Osteocyte (in vitro differentiated cells): ENCODE measurements around the gene RB1. TPM values are rescaled to one million over a fixed set of nuclear protein-coding genes. Genes with fewer than 3 reads are reported as not detected.

Source experiments
- DNase-seq: peaks from one replicate; pipeline ENCODE4 v3.0.0; 2021; ENCODE audit warnings: mixed read lengths; ENCODE audit not compliant: unreplicated experiment; ENCODE audit errors: extremely low spot score
- H3K27ac Mint-ChIP-seq: one replicate; pipeline ENCODE4 v1.8.0; 2021; ENCODE audit warnings: mild to moderate bottlenecking, mixed read lengths; ENCODE audit not compliant: unreplicated experiment
- H3K27me3 Mint-ChIP-seq: one replicate; pipeline ENCODE4 v1.8.0; 2021; ENCODE audit warnings: mixed read lengths; ENCODE audit not compliant: unreplicated experiment
- H3K36me3 Mint-ChIP-seq: one replicate; pipeline ENCODE4 v1.8.0; 2021; ENCODE audit warnings: mixed read lengths; ENCODE audit not compliant: unreplicated experiment
- H3K4me1 Mint-ChIP-seq: one replicate; pipeline ENCODE4 v1.8.0; 2021; ENCODE audit warnings: mixed read lengths; ENCODE audit not compliant: unreplicated experiment
- H3K4me3 Mint-ChIP-seq: one replicate; pipeline ENCODE4 v1.8.0; 2021; ENCODE audit warnings: mild to moderate bottlenecking, moderate library complexity, mixed read lengths; ENCODE audit not compliant: unreplicated experiment
- H3K9me3 Mint-ChIP-seq: one replicate; pipeline ENCODE4 v1.8.0; 2021; ENCODE audit warnings: mixed read lengths; ENCODE audit not compliant: unreplicated experiment
- total RNA-seq: library from RNA; stranded (reverse); gene quantifications from 2 replicates; pipeline ENCODE4 v1.2.1, GENCODE V29; 2021
- TF ChIP-seq, protein P1 (sequence below): fragments of 200-600 bp; sonication (generic); IDR thresholded peaks from 2 replicates; pipeline ENCODE4 v1.5.0; 2021; ENCODE audit warnings: antibody characterized with exemption, mild to moderate bottlenecking, moderate library complexity

Gene RB1
- total RNA-seq, 1 donor from 2014 or later = 42.3 TPM

GRCh38 chr13:48295271-48295670, 8.3 kb upstream of the RB1 start:
- TF ChIP-seq, protein P1, sequence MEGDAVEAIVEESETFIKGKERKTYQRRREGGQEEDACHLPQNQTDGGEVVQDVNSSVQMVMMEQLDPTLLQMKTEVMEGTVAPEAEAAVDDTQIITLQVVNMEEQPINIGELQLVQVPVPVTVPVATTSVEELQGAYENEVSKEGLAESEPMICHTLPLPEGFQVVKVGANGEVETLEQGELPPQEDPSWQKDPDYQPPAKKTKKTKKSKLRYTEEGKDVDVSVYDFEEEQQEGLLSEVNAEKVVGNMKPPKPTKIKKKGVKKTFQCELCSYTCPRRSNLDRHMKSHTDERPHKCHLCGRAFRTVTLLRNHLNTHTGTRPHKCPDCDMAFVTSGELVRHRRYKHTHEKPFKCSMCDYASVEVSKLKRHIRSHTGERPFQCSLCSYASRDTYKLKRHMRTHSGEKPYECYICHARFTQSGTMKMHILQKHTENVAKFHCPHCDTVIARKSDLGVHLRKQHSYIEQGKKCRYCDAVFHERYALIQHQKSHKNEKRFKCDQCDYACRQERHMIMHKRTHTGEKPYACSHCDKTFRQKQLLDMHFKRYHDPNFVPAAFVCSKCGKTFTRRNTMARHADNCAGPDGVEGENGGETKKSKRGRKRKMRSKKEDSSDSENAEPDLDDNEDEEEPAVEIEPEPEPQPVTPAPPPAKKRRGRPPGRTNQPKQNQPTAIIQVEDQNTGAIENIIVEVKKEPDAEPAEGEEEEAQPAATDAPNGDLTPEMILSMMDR = no peak
- DNase-seq = no peak
- Mint-ChIP-seq H3K27ac (no peak overlapping the region), H3K4me1 (no peaks in the 10 kb centered on the region), H3K36me3 (no peaks in the 10 kb centered on the region), H3K4me3 (no peak overlapping the region), H3K9me3 (no peaks in the 10 kb centered on the region), H3K27me3 (peaks cover 12% of the 10 kb centered on the region)

- H3K4me3 Mint-ChIP-seq = no peak overlapping the region
- no peak overlapping the region for H3K27ac Mint-ChIP-seq
- no peaks in the 10 kb centered on the region for H3K36me3 Mint-ChIP-seq
- H3K27me3 Mint-ChIP-seq = peaks cover 4% of the 10 kb centered on the region
- TF ChIP-seq, protein P1 = no peak
- DNase-seq = no peak
- H3K4me1 Mint-ChIP-seq = no peaks in the 10 kb centered on the region
- H3K9me3 Mint-ChIP-seq = no peaks in the 10 kb centered on the region
Measured at GRCh38 chr13:48296528-48296927, 7.0 kb upstream of the RB1 start.

- Mint-ChIP-seq H3K4me3 (no peak overlapping the region), H3K9me3 (no peaks in the 10 kb centered on the region), H3K4me1 (no peaks in the 10 kb centered on the region), H3K36me3 (no peaks in the 10 kb centered on the region), H3K27ac (no peak overlapping the region), H3K27me3 (peaks cover 4% of the 10 kb centered on the region)
- DNase-seq = no peak
- TF ChIP-seq, protein P1 = no peak
Measured at GRCh38 chr13:48297131-48297786, 6.3 kb upstream of the RB1 start.

DNA sequence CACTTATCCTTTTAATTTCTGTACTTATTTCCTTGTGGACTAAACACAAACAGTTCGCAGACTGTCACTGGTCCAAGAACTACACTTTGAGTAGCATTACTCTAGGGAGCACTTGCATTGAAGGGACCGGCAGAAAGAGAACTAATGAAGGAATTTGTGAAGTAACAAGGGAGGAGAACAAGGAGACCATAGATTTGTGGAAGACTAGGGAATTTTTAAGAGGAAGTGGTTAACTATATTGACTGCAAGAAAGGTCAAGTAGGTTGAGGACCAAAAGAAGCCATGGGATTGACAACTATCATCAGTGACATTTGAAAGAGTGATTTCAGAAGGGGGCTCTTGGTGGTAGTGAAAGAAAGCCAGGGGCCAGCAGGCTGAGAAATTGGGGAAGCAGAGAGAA, 4.0 kb upstream of the RB1 start:
- peaks cover 6% of the 10 kb centered on the region for H3K4me1 Mint-ChIP-seq
- H3K4me3 Mint-ChIP-seq = no peak overlapping the region
- no peaks in the 10 kb centered on the region for H3K27me3 Mint-ChIP-seq
- no peaks in the 10 kb centered on the region for H3K36me3 Mint-ChIP-seq
- no peak for DNase-seq
- no peak overlapping the region for H3K27ac Mint-ChIP-seq
- TF ChIP-seq, protein P1 = no peak
- H3K9me3 Mint-ChIP-seq = no peaks in the 10 kb centered on the region

DNA sequence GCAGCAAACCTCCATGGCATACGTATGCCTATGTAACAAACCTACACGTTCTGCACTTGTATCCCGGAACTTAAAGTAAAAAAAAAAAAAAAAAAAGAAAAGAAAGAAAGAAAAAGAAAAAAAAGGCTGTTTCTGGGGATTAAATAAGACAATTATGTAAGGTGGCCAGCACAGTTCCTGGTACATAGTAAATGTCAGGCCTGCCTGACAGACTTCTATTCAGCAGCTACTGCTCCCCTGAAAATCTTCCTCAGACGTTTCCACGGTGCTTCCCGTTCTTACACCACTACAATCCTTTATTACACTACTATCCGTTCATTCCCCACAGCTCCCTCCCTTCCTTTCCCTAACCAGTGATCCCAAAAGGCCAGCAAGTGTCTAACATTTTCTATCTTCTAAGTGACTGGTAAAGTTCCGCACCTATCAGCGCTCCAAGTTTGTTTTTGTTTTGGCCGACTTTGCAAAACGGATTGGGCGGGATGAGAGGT, 636 bp upstream of the RB1 start:
- DNase-seq = no peak
- H3K9me3 Mint-ChIP-seq = no peaks in the 10 kb centered on the region
- peak overlapping the region; percentile 77 for H3K4me3 Mint-ChIP-seq
- TF ChIP-seq, protein P1 = no peak
- H3K27ac Mint-ChIP-seq = peak overlapping the region; percentile 91
- peaks cover 27% of the 10 kb centered on the region for H3K4me1 Mint-ChIP-seq
- H3K27me3 Mint-ChIP-seq = no peaks in the 10 kb centered on the region
- peaks cover 5% of the 10 kb centered on the region for H3K36me3 Mint-ChIP-seq
